NT2/D1 (cell line): ENCODE data around the gene NUP58.
A peak's percentile ranks its signal among the peaks of the same experiment; 100 is the strongest.
"Not testable (repeated sequence)": the region's sequence is repeated elsewhere in the genome, so short reads cannot be mapped to it uniquely, and the experiment has no call there.

Experiments
- DNase-seq: peaks from one replicate; pipeline ENCODE4 v3.0.0-alpha.2; 2011; ENCODE audit warnings: low read depth, low spot score
- H3K27me3 ChIP-seq: 2 replicates; pipeline ENCODE4 v1.6.0; 2011; ENCODE audit warnings: mild to moderate bottlenecking; ENCODE audit not compliant: insufficient read length, insufficient read depth
- H3K36me3 ChIP-seq: 2 replicates; pipeline ENCODE4 v1.6.1; 2011; ENCODE audit warnings: mild to moderate bottlenecking, low read length, mixed read lengths; ENCODE audit not compliant: insufficient read depth, insufficient read length
- H3K4me1 ChIP-seq: 2 replicates; pipeline ENCODE4 v1.5.1; 2011; ENCODE audit not compliant: insufficient read depth, insufficient read length
- H3K4me3 ChIP-seq: 2 replicates; pipeline ENCODE4 v1.5.1; 2011; ENCODE audit warnings: low read depth; ENCODE audit not compliant: insufficient read length
- H3K9ac ChIP-seq: 2 replicates; pipeline ENCODE4 v1.6.0; 2011; ENCODE audit warnings: low read depth; ENCODE audit not compliant: insufficient read length
- H3K9me3 ChIP-seq: 2 replicates; pipeline ENCODE4 v1.5.1; 2011; ENCODE audit warnings: mild to moderate bottlenecking, low read length; ENCODE audit not compliant: insufficient read depth
- SUZ12 ChIP-seq: IDR thresholded peaks from 2 replicates; pipeline ENCODE4 v1.6.1; 2011; ENCODE audit not compliant: insufficient read length, insufficient read depth; ENCODE audit errors: extremely low read depth
- YY1 ChIP-seq: IDR thresholded peaks from 2 replicates; pipeline ENCODE4 v1.6.1; 2011; ENCODE audit not compliant: insufficient read length, insufficient read depth
- ZNF274 ChIP-seq: IDR thresholded peaks from 2 replicates; pipeline ENCODE4 v1.6.1; 2011; ENCODE audit warnings: mild to moderate bottlenecking, low read depth, low read length

Gene NUP58

GRCh38 chr13:25302121-25302520 is 696 bp downstream of the NUP58 start:
- no peak for DNase-seq
- Histone ChIP-seq H3K9me3 (no peaks in the 10 kb centered on the region), H3K9ac (peak overlapping the region; percentile 96), H3K4me1 (no peaks in the 10 kb centered on the region), H3K4me3 (peak overlapping the region; percentile 93), H3K27me3 (no peaks in the 10 kb centered on the region), H3K36me3 (peaks cover 28% of the 10 kb centered on the region)
- no peak for TF ChIP-seq SUZ12
- no peak for TF ChIP-seq ZNF274
- no peak for TF ChIP-seq YY1

- H3K4me1 ChIP-seq, result no peaks in the 10 kb centered on the region
- no peaks in the 10 kb centered on the region for H3K9me3 ChIP-seq
- no peaks in the 10 kb centered on the region for H3K27me3 ChIP-seq
- H3K4me3 ChIP-seq, result no peak overlapping the region
- H3K9ac ChIP-seq, result no peak overlapping the region
- TF ChIP-seq YY1 (no peak), SUZ12 (no peak), ZNF274 (no peak)
- H3K36me3 ChIP-seq, result peaks cover 69% of the 10 kb centered on the region
- no peak for DNase-seq
These were observed 5.4 kb downstream of the NUP58 start for GRCh38 chr13:25306671-25307464.

GRCh38 chr13:25310891-25311290 is 9.5 kb downstream of the NUP58 start:
- Histone ChIP-seq H3K9ac (no peak overlapping the region), H3K27me3 (no peaks in the 10 kb centered on the region), H3K4me3 (no peak overlapping the region), H3K4me1 (no peaks in the 10 kb centered on the region), H3K36me3 (peaks cover 77% of the 10 kb centered on the region), H3K9me3 (no peaks in the 10 kb centered on the region)
- no peak for TF ChIP-seq ZNF274
- no peak for TF ChIP-seq YY1
- no peak for TF ChIP-seq SUZ12
- DNase-seq, result no peak

- not testable (repeated sequence) for DNase-seq, H3K27me3 ChIP-seq, H3K9ac ChIP-seq, H3K9me3 ChIP-seq, H3K4me1 ChIP-seq, H3K4me3 ChIP-seq
- H3K36me3 ChIP-seq, result peaks cover 72% of the 10 kb centered on the region
These were observed 17.5 kb downstream of the NUP58 start for GRCh38 chr13:25318946-25319345.

GRCh38 chr13:25319771-25320170 is 18.3 kb downstream of the NUP58 start:
- TF ChIP-seq ZNF274 (no peak), SUZ12 (no peak), YY1 (no peak)

GRCh38 chr13:25324100-25324499 is 22.7 kb downstream of the NUP58 start:
- TF ChIP-seq SUZ12 (no peak), YY1 (no peak), ZNF274 (no peak)
- H3K9me3 ChIP-seq, result no peaks in the 10 kb centered on the region
- no peak overlapping the region for H3K4me3 ChIP-seq
- peaks cover 79% of the 10 kb centered on the region for H3K36me3 ChIP-seq
- H3K9ac ChIP-seq, result no peak overlapping the region
- H3K4me1 ChIP-seq, result no peaks in the 10 kb centered on the region
- DNase-seq, result no peak
- no peaks in the 10 kb centered on the region for H3K27me3 ChIP-seq

More at GRCh38 chr13:25319771-25320170, 18.3 kb downstream of the NUP58 start:
- H3K4me1 ChIP-seq, result no peaks in the 10 kb centered on the region
- no peak overlapping the region for H3K4me3 ChIP-seq
- H3K9ac ChIP-seq, result no peak overlapping the region
- H3K27me3 ChIP-seq, result no peaks in the 10 kb centered on the region
- no peak for DNase-seq
- H3K9me3 ChIP-seq, result no peaks in the 10 kb centered on the region
- H3K36me3 ChIP-seq, result peaks cover 71% of the 10 kb centered on the region

GRCh38 chr13:25329706-25330105 is 28.3 kb downstream of the NUP58 start:
- Histone ChIP-seq H3K4me3 (no peak overlapping the region), H3K9me3 (no peaks in the 10 kb centered on the region), H3K36me3 (peaks cover 81% of the 10 kb centered on the region), H3K4me1 (no peaks in the 10 kb centered on the region), H3K27me3 (no peaks in the 10 kb centered on the region), H3K9ac (no peak overlapping the region)
- TF ChIP-seq SUZ12, result no peak
- TF ChIP-seq ZNF274, result no peak
- no peak for TF ChIP-seq YY1
- DNase-seq, result no peak
